HEK293T (cell line): ENCODE results near the gene POLD2.

ENCODE experiments used
- CTCF ChIA-PET: fragments of 350-600 bp; formaldehyde crosslinking; extraction: SDS; loops from one replicate; lab custom pipeline; 2021; ENCODE audit warnings: antibody characterized with exemption, inconsistent platforms; lab: Yijun Ruan, JAX
- POLR2A ChIA-PET: fragments of 350-600 bp; formaldehyde crosslinking; extraction: SDS; loops from one replicate; lab custom pipeline; 2020; ENCODE audit warnings: antibody characterized with exemption, inconsistent platforms; lab: Yijun Ruan, JAX
- DNase-seq: peaks from one replicate; pipeline ENCODE4 v3.0.0; 2012; ENCODE audit warnings: mixed read lengths; ENCODE audit errors: extremely low spot score
- ARNT ChIP-seq: fragments of 450-650 bp; IDR thresholded peaks from 2 replicates; pipeline ENCODE4 v1.6.1; 2017; ENCODE audit warnings: mild to moderate bottlenecking
- BHLHE40 ChIP-seq: fragments of 450-650 bp; IDR thresholded peaks from 2 replicates; pipeline ENCODE4 v1.6.1; 2016; ENCODE audit warnings: mild to moderate bottlenecking, moderate library complexity, borderline replicate concordance
- CTBP1 ChIP-seq: fragments of 450-650 bp; IDR thresholded peaks from 2 replicates; pipeline ENCODE4 v1.6.1; 2016; ENCODE audit warnings: borderline replicate concordance
- ELF4 ChIP-seq: fragments of 450-650 bp; IDR thresholded peaks from 2 replicates; pipeline ENCODE4 v1.6.1; 2017; ENCODE audit warnings: antibody characterized with exemption
- FOXA1 ChIP-seq: fragments of 450-650 bp; IDR thresholded peaks from 2 replicates; pipeline ENCODE4 v1.6.1; 2016; ENCODE audit warnings: mild to moderate bottlenecking
- FOXK2 ChIP-seq: fragments of 450-650 bp; IDR thresholded peaks from 2 replicates; pipeline ENCODE4 v1.6.1; 2016; ENCODE audit warnings: mild to moderate bottlenecking
- FOXM1 ChIP-seq: fragments of 450-650 bp; IDR thresholded peaks from 2 replicates; pipeline ENCODE4 v1.6.1; 2017; ENCODE audit warnings: mild to moderate bottlenecking, borderline replicate concordance
- HDGF ChIP-seq: fragments of 450-650 bp; IDR thresholded peaks from 2 replicates; pipeline ENCODE4 v1.6.1; 2017; ENCODE audit warnings: antibody characterized with exemption, borderline replicate concordance
- L3MBTL2 ChIP-seq: fragments of 450-650 bp; conservative IDR thresholded peaks from 2 replicates; pipeline ENCODE4 v1.6.1; 2016; ENCODE audit warnings: mild to moderate bottlenecking
- LEF1 ChIP-seq: fragments of 450-650 bp; IDR thresholded peaks from 2 replicates; pipeline ENCODE4 v1.6.1; 2017; ENCODE audit warnings: mild to moderate bottlenecking, borderline replicate concordance
- NFRKB ChIP-seq: fragments of 450-650 bp; IDR thresholded peaks from 2 replicates; pipeline ENCODE4 v1.6.1; 2016; ENCODE audit warnings: mild to moderate bottlenecking, moderate library complexity
- SP1 ChIP-seq: fragments of 450-650 bp; IDR thresholded peaks from 2 replicates; pipeline ENCODE4 v1.6.1; 2017
- SUZ12 ChIP-seq: fragments of 450-650 bp; IDR thresholded peaks from 2 replicates; pipeline ENCODE4 v1.6.1; 2016; ENCODE audit warnings: mild to moderate bottlenecking
- TARDBP ChIP-seq: fragments of 450-650 bp; IDR thresholded peaks from 2 replicates; pipeline ENCODE4 v1.6.1; 2016
- ZNF384 ChIP-seq: fragments of 450-650 bp; IDR thresholded peaks from 2 replicates; pipeline ENCODE4 v1.6.1; 2016
- TF ChIP-seq, protein P1 (sequence below): fragments of 450-650 bp; IDR thresholded peaks from 2 replicates; pipeline ENCODE4 v1.6.1; 2016

POLD2 gene

DNA sequence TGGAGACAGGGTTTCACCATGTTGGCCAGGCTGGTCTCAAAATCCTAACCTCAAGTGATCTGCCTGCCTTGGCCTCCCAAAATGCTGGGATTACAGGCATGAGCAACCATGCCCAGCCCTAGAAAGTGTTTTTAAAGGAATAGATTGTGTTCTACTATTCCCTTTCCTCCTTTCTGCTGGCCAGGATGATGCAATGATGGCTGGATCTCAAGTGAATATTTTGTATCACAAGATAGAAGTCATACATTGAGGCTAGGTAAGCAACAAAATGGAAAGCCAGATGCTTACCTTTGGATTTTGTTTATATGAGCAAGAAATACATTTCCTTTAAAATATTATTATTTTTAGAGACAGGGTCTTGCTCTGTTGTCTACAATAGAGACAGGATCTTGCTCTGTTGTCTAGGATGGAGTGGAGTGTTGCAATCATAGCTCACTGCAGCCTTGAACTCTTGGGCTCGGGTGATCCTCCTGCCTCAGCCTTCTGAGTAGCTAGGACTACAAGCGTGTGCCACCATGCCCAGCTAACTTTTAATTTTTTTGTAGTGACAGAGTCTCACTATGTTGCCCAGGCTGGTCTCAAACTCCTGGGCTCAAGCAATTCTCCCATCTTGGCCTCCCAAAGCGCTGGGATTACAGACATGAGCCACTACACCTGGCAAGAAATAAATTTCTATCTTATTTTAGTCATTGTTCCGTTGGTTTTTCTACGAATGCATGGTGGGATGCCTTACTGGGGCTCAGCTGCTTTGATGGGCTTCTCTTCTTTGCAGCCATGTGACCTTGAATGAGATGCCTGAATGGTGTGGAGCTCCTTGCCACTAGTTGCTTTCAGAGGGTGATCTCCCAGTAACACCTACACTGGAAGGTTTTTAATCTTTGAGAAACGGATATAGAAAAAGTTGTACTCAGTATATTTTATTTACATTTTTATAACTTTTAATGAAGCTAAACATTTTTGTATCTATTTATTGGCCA, 25.0 kb downstream of the POLD2 start:
- no peak for DNase-seq
- no peak for TF ChIP-seq CTBP1
- no peak for TF ChIP-seq FOXA1
- no peak for TF ChIP-seq FOXK2
- no peak for TF ChIP-seq SUZ12
- TF ChIP-seq FOXM1 = no peak
- no peak for TF ChIP-seq BHLHE40
- TF ChIP-seq L3MBTL2 = no peak
- ChIA-PET CTCF (interaction anchor here (1.1 kb wide), 1 partner anchor 13 kb away, joined by 4 read pairs; no protein-coding TSS in a partner anchor), POLR2A (interaction anchor here (0.8 to 1.1 kb wide), 2 partner anchors 11 to 54 kb away, joined by 3 read pairs; partner anchors contain the start of gene DBNL)

DNA sequence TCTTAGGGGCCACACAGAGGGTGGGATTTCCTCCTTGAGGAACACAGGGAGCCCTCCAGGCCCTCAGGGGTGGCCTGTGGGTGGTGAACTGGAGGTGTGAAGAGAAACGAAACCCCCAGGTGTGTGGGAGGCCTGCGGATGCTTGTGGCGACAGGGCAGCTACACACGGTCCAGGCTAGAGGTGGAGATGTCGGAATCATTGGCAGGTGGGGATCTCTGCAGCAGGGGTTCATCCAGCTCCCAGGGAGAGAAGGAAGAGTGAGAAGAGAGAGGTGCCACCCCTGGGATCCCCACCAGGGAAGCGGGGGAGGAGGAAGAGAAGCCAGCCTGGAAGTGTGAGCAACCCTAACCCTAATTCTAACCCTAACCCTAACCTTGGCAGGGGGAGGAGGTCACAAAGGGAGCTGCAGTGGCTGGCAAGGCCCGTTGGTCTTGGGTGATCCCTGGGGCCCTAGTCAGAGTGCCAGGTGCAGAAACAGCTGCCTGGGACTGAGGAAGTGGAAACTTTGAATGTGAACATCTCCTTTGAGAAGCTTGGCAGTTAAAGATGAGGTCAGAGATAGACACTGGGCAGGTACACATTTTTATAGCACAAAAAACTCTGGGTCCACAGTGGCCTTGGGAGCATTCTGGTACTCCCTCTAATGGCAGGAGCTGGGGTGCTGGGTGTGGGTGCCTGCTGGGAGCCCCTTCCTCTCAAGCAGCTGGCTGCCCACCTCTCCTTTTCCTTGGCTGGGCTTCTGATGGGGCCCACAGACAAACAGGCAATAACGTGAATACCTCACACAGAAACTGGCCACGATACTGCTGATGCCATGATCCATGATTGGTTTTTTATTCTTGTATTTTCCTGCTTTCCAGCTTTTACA, 26.1 kb downstream of the POLD2 start:
- POLR2A ChIA-PET = no interaction called here
- DNase-seq = no peak
- CTCF ChIA-PET = no interaction called here
- TF ChIP-seq NFRKB (no peak), FOXA1 (no peak), FOXK2 (no peak), ARNT (no peak), ZNF384 (no peak), CTBP1 (no peak), LEF1 (no peak), L3MBTL2 (no peak), SP1 (no peak), TARDBP (no peak)
- TF ChIP-seq, protein P1, sequence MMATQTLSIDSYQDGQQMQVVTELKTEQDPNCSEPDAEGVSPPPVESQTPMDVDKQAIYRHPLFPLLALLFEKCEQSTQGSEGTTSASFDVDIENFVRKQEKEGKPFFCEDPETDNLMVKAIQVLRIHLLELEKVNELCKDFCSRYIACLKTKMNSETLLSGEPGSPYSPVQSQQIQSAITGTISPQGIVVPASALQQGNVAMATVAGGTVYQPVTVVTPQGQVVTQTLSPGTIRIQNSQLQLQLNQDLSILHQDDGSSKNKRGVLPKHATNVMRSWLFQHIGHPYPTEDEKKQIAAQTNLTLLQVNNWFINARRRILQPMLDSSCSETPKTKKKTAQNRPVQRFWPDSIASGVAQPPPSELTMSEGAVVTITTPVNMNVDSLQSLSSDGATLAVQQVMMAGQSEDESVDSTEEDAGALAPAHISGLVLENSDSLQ = no peak

DNA sequence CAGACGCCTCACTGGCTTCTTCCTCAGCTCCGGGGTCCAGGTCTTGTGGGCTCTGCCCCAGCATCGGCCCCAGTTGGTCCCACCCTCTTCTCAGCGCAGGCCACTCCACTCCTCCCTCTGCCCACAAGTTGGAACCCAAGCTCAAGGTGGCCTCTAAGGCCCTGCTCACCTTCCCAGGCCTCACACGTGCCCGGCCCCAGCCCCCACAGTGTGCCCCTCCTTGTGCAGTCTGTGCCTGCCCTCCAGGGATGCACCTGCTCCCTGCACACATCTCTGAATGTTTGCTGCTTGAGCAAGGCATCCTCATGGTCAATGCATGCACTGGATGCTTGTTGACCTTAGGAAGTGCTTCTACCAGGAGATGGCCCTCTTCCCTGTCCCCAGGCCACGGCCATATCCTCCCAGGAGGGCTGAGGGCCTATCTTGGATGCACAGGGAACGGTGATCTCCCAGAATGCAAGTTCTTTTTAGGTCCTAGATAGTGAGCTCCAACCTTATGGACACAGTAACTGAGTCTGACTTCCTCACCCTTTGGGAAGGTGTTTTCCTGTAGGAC, 26.9 kb downstream of the POLD2 start:
- TF ChIP-seq FOXA1 = no peak
- no peak for TF ChIP-seq HDGF
- no peak for TF ChIP-seq ARNT
- no peak for TF ChIP-seq TARDBP
- TF ChIP-seq SUZ12 = no peak
- no peak for TF ChIP-seq NFRKB
- no peak for TF ChIP-seq ZNF384
- no peak for DNase-seq
- ChIA-PET POLR2A (interaction anchor here (1.0 kb wide), 1 partner anchor 20 kb away, joined by 3 read pairs; no protein-coding TSS in a partner anchor), CTCF (no interaction called here)

DNA sequence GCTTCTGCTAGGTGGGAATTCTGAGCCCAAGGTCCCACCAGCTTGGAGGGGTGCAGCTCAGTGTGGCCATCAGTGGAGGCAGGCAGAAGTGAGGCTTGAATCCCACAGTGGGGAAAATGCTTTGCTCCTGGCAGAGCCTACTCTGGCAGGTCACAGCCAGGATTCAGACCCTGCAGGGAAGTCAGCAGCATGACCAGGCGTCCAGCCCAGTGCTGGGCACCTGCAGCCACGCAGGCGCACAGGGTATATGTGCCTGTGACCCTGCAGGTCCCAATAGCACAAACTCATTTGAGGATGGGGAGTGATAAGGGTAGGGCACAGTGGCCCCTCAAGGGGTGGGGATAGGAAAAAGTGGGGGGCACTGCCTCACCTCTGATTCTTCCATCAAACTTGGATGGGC, 27.6 kb downstream of the POLD2 start:
- DNase-seq = no peak
- TF ChIP-seq TARDBP (no peak), BHLHE40 (no peak), FOXA1 (no peak)
- CTCF ChIA-PET = no interaction called here
- POLR2A ChIA-PET = interaction anchor here (1.0 kb wide), 1 partner anchor 21 kb away, joined by 3 read pairs; no protein-coding TSS in a partner anchor

GRCh38 chr7:44094883-44095592, 28.3 kb downstream of the POLD2 start:
- CTCF ChIA-PET = no interaction called here
- POLR2A ChIA-PET = interaction anchor here (1.0 kb wide), 1 partner anchor 21 kb away, joined by 3 read pairs; no protein-coding TSS in a partner anchor
- TF ChIP-seq ARNT (no peak), NFRKB (no peak), ZNF384 (no peak), SP1 (no peak), TARDBP (no peak), ELF4 (no peak), CTBP1 (no peak), SUZ12 (no peak), FOXM1 (no peak), HDGF (no peak), L3MBTL2 (no peak), FOXK2 (no peak), FOXA1 (no peak), LEF1 (no peak), BHLHE40 (no peak)
- TF ChIP-seq, protein P1 = no peak
- DNase-seq = no peak
